ENCODE measurements around the gene UNK.

DNA sequence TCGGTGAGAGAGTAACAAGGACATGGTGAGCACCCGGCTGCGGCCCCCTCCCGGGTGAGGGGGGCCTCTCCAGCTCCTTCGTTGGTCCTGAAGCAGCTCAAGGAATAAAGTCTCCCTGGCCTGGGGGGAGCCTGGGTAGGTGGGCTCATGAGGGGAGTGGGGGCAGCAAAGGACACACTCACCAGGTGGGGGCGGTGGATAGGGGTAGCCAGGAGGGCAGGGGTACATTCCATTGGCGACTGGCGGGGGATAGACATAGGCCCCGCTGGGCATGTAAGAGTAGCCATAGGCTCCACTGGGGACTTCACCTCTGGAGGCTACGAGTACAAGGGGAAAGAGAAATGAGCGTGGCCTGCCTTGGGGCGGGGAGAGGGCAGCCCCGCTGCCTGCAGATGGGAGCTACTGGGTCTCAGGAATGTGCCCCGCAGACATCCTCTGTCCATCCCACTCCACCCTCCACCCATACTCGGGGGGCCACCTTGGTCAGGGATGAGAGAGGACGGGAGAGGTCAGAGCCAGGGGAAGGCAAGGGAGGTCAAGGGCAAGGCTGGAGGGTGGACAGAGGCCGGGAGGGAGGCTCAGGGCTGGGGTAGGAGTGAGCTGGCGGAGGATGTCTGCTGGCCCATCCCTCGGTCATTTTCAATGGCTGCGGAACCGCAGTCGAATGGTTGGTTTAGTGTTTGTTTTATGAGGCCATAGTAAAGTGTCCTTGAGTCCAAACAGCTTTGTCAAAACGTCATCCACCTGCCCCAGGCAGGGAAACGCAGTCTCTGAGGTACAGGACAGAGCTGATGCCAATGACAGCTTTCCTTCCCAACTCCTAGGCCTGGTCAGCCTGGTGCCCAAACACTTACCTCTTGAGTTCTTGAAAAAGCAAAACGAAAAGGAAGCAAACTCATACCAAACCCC is 63.3 kb downstream of the UNK start:
- TF ChIP-seq, protein P1, sequence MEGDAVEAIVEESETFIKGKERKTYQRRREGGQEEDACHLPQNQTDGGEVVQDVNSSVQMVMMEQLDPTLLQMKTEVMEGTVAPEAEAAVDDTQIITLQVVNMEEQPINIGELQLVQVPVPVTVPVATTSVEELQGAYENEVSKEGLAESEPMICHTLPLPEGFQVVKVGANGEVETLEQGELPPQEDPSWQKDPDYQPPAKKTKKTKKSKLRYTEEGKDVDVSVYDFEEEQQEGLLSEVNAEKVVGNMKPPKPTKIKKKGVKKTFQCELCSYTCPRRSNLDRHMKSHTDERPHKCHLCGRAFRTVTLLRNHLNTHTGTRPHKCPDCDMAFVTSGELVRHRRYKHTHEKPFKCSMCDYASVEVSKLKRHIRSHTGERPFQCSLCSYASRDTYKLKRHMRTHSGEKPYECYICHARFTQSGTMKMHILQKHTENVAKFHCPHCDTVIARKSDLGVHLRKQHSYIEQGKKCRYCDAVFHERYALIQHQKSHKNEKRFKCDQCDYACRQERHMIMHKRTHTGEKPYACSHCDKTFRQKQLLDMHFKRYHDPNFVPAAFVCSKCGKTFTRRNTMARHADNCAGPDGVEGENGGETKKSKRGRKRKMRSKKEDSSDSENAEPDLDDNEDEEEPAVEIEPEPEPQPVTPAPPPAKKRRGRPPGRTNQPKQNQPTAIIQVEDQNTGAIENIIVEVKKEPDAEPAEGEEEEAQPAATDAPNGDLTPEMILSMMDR (IDR thresholded peaks at IDR 0.05) = no peak
- no peak for TF ChIP-seq POLR2A (IDR thresholded peaks at IDR 0.05)

All from heart left ventricle (tissue), 13 donors.